Activated T-cell treated with anti-CD3 and anti-CD28 coated beads for 1 hour (primary cell): ENCODE data around the gene SAMHD1.
"Not testable (repeated sequence)": the region's sequence is repeated elsewhere in the genome, so short reads cannot be mapped to it uniquely, and the experiment has no call there.

ENCODE experiments used
- DNase-seq: peaks from one replicate; pipeline ENCODE4 v3.0.0-alpha.2; 2020; ENCODE audit warnings: low read depth

Gene SAMHD1

GRCh38 chr20:36916199-36916598, 35.3 kb downstream of the SAMHD1 start:
- no peak for DNase-seq

GRCh38 chr20:36908603-36909002, 42.9 kb downstream of the SAMHD1 start:
- no peak for DNase-seq

- not testable (repeated sequence) for DNase-seq
Observed at GRCh38 chr20:36906086-36906485, 45.4 kb downstream of the SAMHD1 start.

- not testable (repeated sequence) for DNase-seq
Observed at GRCh38 chr20:36905566-36905965, 45.9 kb downstream of the SAMHD1 start.

GRCh38 chr20:36904690-36905089, 46.8 kb downstream of the SAMHD1 start:
- DNase-seq = no peak

GRCh38 chr20:36895036-36895435, 56.5 kb downstream of the SAMHD1 start:
- DNase-seq = no peak

- no peak for DNase-seq
Observed at GRCh38 chr20:36893801-36894200, 57.7 kb downstream of the SAMHD1 start.

GRCh38 chr20:36891211-36891610, 60.3 kb downstream of the SAMHD1 start:
- no peak for DNase-seq

- no peak for DNase-seq
Observed at GRCh38 chr20:36890586-36890985, 60.9 kb downstream of the SAMHD1 start.

GRCh38 chr20:36888880-36889516, 62.5 kb downstream of the SAMHD1 start:
- no peak for DNase-seq

- DNase-seq = no peak
Observed at GRCh38 chr20:36887752-36888090, 63.8 kb downstream of the SAMHD1 start.

- peak; percentile 73 for DNase-seq
Observed at GRCh38 chr20:36886859-36887751, 64.4 kb downstream of the SAMHD1 start.

GRCh38 chr20:36885356-36885755, 66.2 kb downstream of the SAMHD1 start:
- no peak for DNase-seq

- DNase-seq = no peak
Observed at GRCh38 chr20:36883977-36884535, 67.5 kb downstream of the SAMHD1 start.

- DNase-seq = no peak
Observed at GRCh38 chr20:36881888-36882287, 69.6 kb downstream of the SAMHD1 start.

GRCh38 chr20:36881331-36881730, 70.2 kb downstream of the SAMHD1 start:
- DNase-seq = no peak

- no peak for DNase-seq
Observed at GRCh38 chr20:36880741-36881250, 70.7 kb downstream of the SAMHD1 start.

- no peak for DNase-seq
Observed at GRCh38 chr20:36878941-36879340, 72.6 kb downstream of the SAMHD1 start.

GRCh38 chr20:36876473-36876833, 75.1 kb downstream of the SAMHD1 start:
- no peak for DNase-seq

GRCh38 chr20:36875702-36876472, 75.6 kb downstream of the SAMHD1 start, which contains the start of gene TLDC2:
Gene TLDC2 (plus strand): TSS chr20:36876138. CDS start chr20:36876175, 37 bp downstream.
- no peak for DNase-seq

- DNase-seq = not testable (repeated sequence)
Observed at GRCh38 chr20:36875093-36875492, 76.4 kb downstream of the SAMHD1 start.
